ENCODE measurements around the gene DPPA4. TPM values are rescaled to one million over a fixed set of nuclear protein-coding genes. Genes with fewer than 3 reads are reported as not detected.

The DPPA4 gene
- total RNA-seq, 1 experiment from 2014 or later, result not detected

GRCh38 chr3:109346770-109347295 lies 9.5 kb upstream of the DPPA4 start:
- H3K4me3 ChIP-seq, result no peak overlapping the region
- no peaks in the 10 kb centered on the region for H3K9me3 ChIP-seq
- DNase-seq, result no peak
- no peaks in the 10 kb centered on the region for H3K36me3 ChIP-seq
- no peaks in the 10 kb centered on the region for H3K27me3 ChIP-seq

- DNase-seq, result no peak
- no peaks in the 10 kb centered on the region for H3K9me3 ChIP-seq
- H3K36me3 ChIP-seq, result no peaks in the 10 kb centered on the region
- H3K4me3 ChIP-seq, result no peak overlapping the region
- H3K27me3 ChIP-seq, result no peaks in the 10 kb centered on the region
Observed at GRCh38 chr3:109346099-109346498, 8.8 kb upstream of the DPPA4 start.

GRCh38 chr3:109339714-109340648 lies 2.6 kb upstream of the DPPA4 start:
- Histone ChIP-seq H3K36me3 (no peaks in the 10 kb centered on the region), H3K4me3 (no peak overlapping the region), H3K27me3 (no peaks in the 10 kb centered on the region), H3K9me3 (no peaks in the 10 kb centered on the region)
- DNase-seq, result no peak

- Histone ChIP-seq H3K36me3 (no peaks in the 10 kb centered on the region), H3K27me3 (no peaks in the 10 kb centered on the region), H3K9me3 (no peaks in the 10 kb centered on the region), H3K4me3 (no peak overlapping the region)
- no peak for DNase-seq
Observed at GRCh38 chr3:109339197-109339596, 1.9 kb upstream of the DPPA4 start.

- Histone ChIP-seq H3K4me3 (no peak overlapping the region), H3K27me3 (no peaks in the 10 kb centered on the region), H3K9me3 (no peaks in the 10 kb centered on the region), H3K36me3 (no peaks in the 10 kb centered on the region)
- no peak for DNase-seq
Observed at GRCh38 chr3:109338322-109338721, 976 bp upstream of the DPPA4 start.

- H3K27me3 ChIP-seq, result no peaks in the 10 kb centered on the region
- no peak overlapping the region for H3K4me3 ChIP-seq
- H3K9me3 ChIP-seq, result no peaks in the 10 kb centered on the region
- H3K36me3 ChIP-seq, result no peaks in the 10 kb centered on the region
- no peak for DNase-seq
Observed at GRCh38 chr3:109336291-109336861, 970 bp downstream of the DPPA4 start.

GRCh38 chr3:109334572-109334971 lies 2.8 kb downstream of the DPPA4 start:
- DNase-seq, result no peak
- Histone ChIP-seq H3K36me3 (no peaks in the 10 kb centered on the region), H3K9me3 (no peaks in the 10 kb centered on the region), H3K4me3 (no peak overlapping the region), H3K27me3 (no peaks in the 10 kb centered on the region)

- Histone ChIP-seq H3K27me3 (no peaks in the 10 kb centered on the region), H3K9me3 (no peaks in the 10 kb centered on the region), H3K4me3 (no peak overlapping the region), H3K36me3 (no peaks in the 10 kb centered on the region)
- no peak for DNase-seq
Observed at GRCh38 chr3:109331692-109332091, 5.7 kb downstream of the DPPA4 start.

- Histone ChIP-seq H3K9me3 (no peaks in the 10 kb centered on the region), H3K27me3 (no peaks in the 10 kb centered on the region), H3K36me3 (no peaks in the 10 kb centered on the region), H3K4me3 (no peak overlapping the region)
- DNase-seq, result no peak
Observed at GRCh38 chr3:109330405-109330804, 6.9 kb downstream of the DPPA4 start.

- Histone ChIP-seq H3K27me3 (no peaks in the 10 kb centered on the region), H3K4me3 (no peak overlapping the region), H3K9me3 (no peaks in the 10 kb centered on the region), H3K36me3 (no peaks in the 10 kb centered on the region)
- DNase-seq, result no peak
Observed at GRCh38 chr3:109328202-109328601, 9.1 kb downstream of the DPPA4 start.

GRCh38 chr3:109325657-109326056 lies 11.7 kb downstream of the DPPA4 start:
- Histone ChIP-seq H3K36me3 (no peaks in the 10 kb centered on the region), H3K9me3 (no peaks in the 10 kb centered on the region), H3K4me3 (no peak overlapping the region), H3K27me3 (no peaks in the 10 kb centered on the region)
- DNase-seq, result no peak

- no peak for DNase-seq
- Histone ChIP-seq H3K9me3 (no peaks in the 10 kb centered on the region), H3K4me3 (no peak overlapping the region), H3K36me3 (no peaks in the 10 kb centered on the region), H3K27me3 (no peaks in the 10 kb centered on the region)
Observed at GRCh38 chr3:109325109-109325508, 12.2 kb downstream of the DPPA4 start.

GRCh38 chr3:109316162-109316730 lies 21.1 kb downstream of the DPPA4 start, which contains the start of gene DPPA2:
TSS of gene DPPA2 (minus strand) at chr3:109316517. CDS start at chr3:109314542, 1,975 bp downstream.
- no peaks in the 10 kb centered on the region for H3K36me3 ChIP-seq
- H3K4me3 ChIP-seq, result no peak within 1 kb of the TSS
- no peaks in the 10 kb centered on the region for H3K27me3 ChIP-seq
- H3K9me3 ChIP-seq, result no peaks in the 10 kb centered on the region
- DNase-seq, result no peak

GRCh38 chr3:109313061-109313460 lies 24.3 kb downstream of the DPPA4 start:
- Histone ChIP-seq H3K9me3 (no peaks in the 10 kb centered on the region), H3K27me3 (no peaks in the 10 kb centered on the region), H3K4me3 (no peak overlapping the region), H3K36me3 (no peaks in the 10 kb centered on the region)
- no peak for DNase-seq

GRCh38 chr3:109297496-109297895 lies 39.9 kb downstream of the DPPA4 start:
- Histone ChIP-seq H3K4me3 (no peak overlapping the region), H3K9me3 (no peaks in the 10 kb centered on the region)
- no peak for DNase-seq

GRCh38 chr3:109284071-109284470 lies 53.3 kb downstream of the DPPA4 start:
- H3K4me3 ChIP-seq, result no peak overlapping the region

More at GRCh38 chr3:109297496-109297895, 39.9 kb downstream of the DPPA4 start:
- no peaks in the 10 kb centered on the region for H3K27me3 ChIP-seq
- no peaks in the 10 kb centered on the region for H3K36me3 ChIP-seq

GRCh38 chr3:109278546-109278945 lies 58.8 kb downstream of the DPPA4 start:
- no peaks in the 10 kb centered on the region for H3K36me3 ChIP-seq
- no peak for DNase-seq
- H3K9me3 ChIP-seq, result no peaks in the 10 kb centered on the region
- H3K4me3 ChIP-seq, result no peak overlapping the region
- H3K27me3 ChIP-seq, result no peaks in the 10 kb centered on the region

More at GRCh38 chr3:109284071-109284470, 53.3 kb downstream of the DPPA4 start:
- Histone ChIP-seq H3K9me3 (no peaks in the 10 kb centered on the region), H3K36me3 (no peaks in the 10 kb centered on the region), H3K27me3 (no peaks in the 10 kb centered on the region)
- no peak for DNase-seq
